K562 treated with DMSO at 1 percent for 12 hours (cell line): ENCODE results near the gene NAA80. TPM values are rescaled to one million over a fixed set of nuclear protein-coding genes. Genes with fewer than 3 reads are reported as not detected.

Source experiments
- total RNA-seq: library from RNA; unstranded; fragments of 300-600 nt; gene quantifications from 2 replicates; pipeline ENCODE4 v1.2.3, GENCODE V29; 2022; ENCODE audit not compliant: insufficient read depth

The NAA80 gene
- 11.4 and 12.5 TPM in 2 replicates for total RNA-seq

GRCh38 chr3:50298836-50299637, at the start of gene NAA80, which contains the start of gene HYAL3:
Gene NAA80 (minus strand): TSS chr3:50299405. CDS start chr3:50297463, 1,942 bp downstream.
Gene HYAL3 (minus strand): TSS chr3:50299405. CDS start chr3:50295602, 3,803 bp downstream.

GRCh38 chr3:50345586-50346234, 46.5 kb upstream of the NAA80 start, which contains the start of gene ZMYND10:
Gene ZMYND10 (minus strand): TSS chr3:50345732. CDS start chr3:50345579, 153 bp downstream.

GRCh38 chr3:50340448-50341329, 41.5 kb upstream of the NAA80 start, which contains the start of gene RASSF1:
Gene RASSF1 (minus strand): TSS chr3:50340836. CDS start chr3:50340805, 31 bp downstream.

GRCh38 chr3:50327943-50328691, 28.9 kb upstream of the NAA80 start, which contains the start of gene TUSC2:
Gene TUSC2 (minus strand): TSS chr3:50328223. CDS start chr3:50328099, 124 bp downstream.

GRCh38 chr3:50322386-50323091, 23.3 kb upstream of the NAA80 start, which contains the start of gene HYAL2:
Gene HYAL2 (minus strand): TSS chr3:50322745. CDS start chr3:50320489, 2,256 bp downstream.

GRCh38 chr3:50303013-50303815, 4.0 kb upstream of the NAA80 start, which contains the start of gene HYAL1:
Gene HYAL1 (minus strand): TSS chr3:50303574. CDS start chr3:50302956, 618 bp downstream.

GRCh38 chr3:50292159-50293078, 6.8 kb downstream of the NAA80 start, which contains the start of gene IFRD2:
Gene IFRD2 (minus strand): TSS chr3:50292429. CDS start chr3:50292274, 155 bp downstream.

GRCh38 chr3:50278880-50279224, 20.4 kb downstream of the NAA80 start, which contains the start of gene LSMEM2:
Gene LSMEM2 (plus strand): TSS chr3:50279087. CDS start chr3:50279114, 27 bp downstream.

GRCh38 chr3:50268703-50269451, 30.3 kb downstream of the NAA80 start, which contains the start of gene SEMA3B:
Gene SEMA3B (plus strand): TSS chr3:50269147. CDS start chr3:50269241, 94 bp downstream.

Other genes with a start within 250 kb of the NAA80 start
- 34.3 and 74.7 TPM in 2 replicates for gene RBM5, start 210.5 kb downstream of the NAA80 start, total RNA-seq
- gene SEMA3F, start 144.1 kb downstream of the NAA80 start, total RNA-seq: 1.2 and 3.0 TPM in 2 replicates
- not detected in 2 replicates for gene GNAT1, start 107.8 kb downstream of the NAA80 start, total RNA-seq
- gene SLC38A3, start 94.1 kb downstream of the NAA80 start, total RNA-seq: not detected in 2 replicates
- 81.0 and 102 TPM in 2 replicates for gene GNAI2, start 63.2 kb downstream of the NAA80 start, total RNA-seq
- 4.2 and 4.3 TPM in 2 replicates for gene SEMA3B, start 30.3 kb downstream of the NAA80 start, total RNA-seq
- gene LSMEM2, start 20.3 kb downstream of the NAA80 start, total RNA-seq: not detected in 2 replicates
- 24.4 and 25.2 TPM in 2 replicates for gene IFRD2, start 7.0 kb downstream of the NAA80 start, total RNA-seq
- gene HYAL3, start within 50 bp of the NAA80 start, total RNA-seq: 5.7 and 8.2 TPM in 2 replicates
- 1.4 and 3.0 TPM in 2 replicates for gene HYAL1, start 4.2 kb upstream of the NAA80 start, total RNA-seq
- gene HYAL2, start 23.3 kb upstream of the NAA80 start, total RNA-seq: 13.7 and 15.2 TPM in 2 replicates
- gene TUSC2, start 28.8 kb upstream of the NAA80 start, total RNA-seq: 37.5 and 40.3 TPM in 2 replicates
- gene RASSF1, start 41.4 kb upstream of the NAA80 start, total RNA-seq: 44.3 and 50.8 TPM in 2 replicates
- 0.44 and 1.7 TPM in 2 replicates for gene ZMYND10, start 46.3 kb upstream of the NAA80 start, total RNA-seq
- gene NPRL2, start 51.4 kb upstream of the NAA80 start, total RNA-seq: 22.0 and 25.3 TPM in 2 replicates
- gene CYB561D2, start 51.5 kb upstream of the NAA80 start, total RNA-seq: 11.0 and 11.3 TPM in 2 replicates
- 30.7 and 35.7 TPM in 2 replicates for gene TMEM115, start 60.1 kb upstream of the NAA80 start, total RNA-seq
- gene CACNA2D2, start 204.2 kb upstream of the NAA80 start, total RNA-seq: 0.38 TPM in 1 of 2 replicates, not detected in the other